Thoracic aorta (tissue), 2 donors: ENCODE data around the gene SNRPD2. TPM values are rescaled to one million over a fixed set of nuclear protein-coding genes. Genes with fewer than 3 reads are reported as not detected.

Source experiments
- ATAC-seq: fragments of 150-250 bp; one replicate; pipeline ENCODE4 v1.8.0; 2017; ENCODE audit warnings: low read depth; ENCODE audit not compliant: insufficient number of reproducible peaks, low FRiP score
- DNase-seq: peaks from one replicate; pipeline ENCODE4 v3.0.0-alpha.2; 2020; ENCODE audit warnings: low spot score
- H3K27ac ChIP-seq, 2 donors: fragments of 200-600 bp; sonication (generic); 1 replicate in 1 of 2; 2 replicates in 1 of 2; pipeline ENCODE4 v1.5.1; 2016; ENCODE audit warnings: mild to moderate bottlenecking in 2 of 2, moderate library complexity in 2 of 2
- H3K27me3 ChIP-seq: fragments of 200-600 bp; sonication (generic); replicated peaks from 2 replicates; pipeline ENCODE4 v1.6.0; 2016; ENCODE audit warnings: mild to moderate bottlenecking; ENCODE audit not compliant: insufficient read depth
- H3K36me3 ChIP-seq: fragments of 200-600 bp; sonication (generic); one replicate; pipeline ENCODE4 v1.5.1; 2016
- H3K4me1 ChIP-seq, 2 donors: fragments of 200-600 bp; sonication (generic); 1 replicate in 1 of 2; 2 replicates in 1 of 2; pipeline versions ENCODE4 v1.5.1 to v1.6.0; 2016; ENCODE audit warnings: low read depth in 2 of 2, mild to moderate bottlenecking in 1 of 2; ENCODE audit not compliant: control insufficient read depth in 1 of 2
- H3K4me3 ChIP-seq: fragments of 200-600 bp; sonication (generic); 2 replicates; pipeline ENCODE4 v1.5.1; 2016; ENCODE audit warnings: mild to moderate bottlenecking
- H3K9me3 ChIP-seq: fragments of 200-600 bp; sonication (generic); 2 replicates; pipeline ENCODE4 v1.5.1; 2016
- total RNA-seq, 2 donors: library from RNA; depleted of rRNA; stranded (reverse); fragments of >200 nt; gene quantifications; one replicate each; pipeline versions ENCODE4 v1.1.0 to v1.2.3, GENCODE V29; 2016
- TF ChIP-seq, protein P1 (sequence below): fragments of 200-600 bp; sonication (generic); IDR thresholded peaks from one replicate; pipeline ENCODE4 v1.5.1; 2019; ENCODE audit warnings: antibody characterized with exemption

Gene SNRPD2
- total RNA-seq, 2 donors from 2014 or later = 65.7 to 70.1 TPM

DNA sequence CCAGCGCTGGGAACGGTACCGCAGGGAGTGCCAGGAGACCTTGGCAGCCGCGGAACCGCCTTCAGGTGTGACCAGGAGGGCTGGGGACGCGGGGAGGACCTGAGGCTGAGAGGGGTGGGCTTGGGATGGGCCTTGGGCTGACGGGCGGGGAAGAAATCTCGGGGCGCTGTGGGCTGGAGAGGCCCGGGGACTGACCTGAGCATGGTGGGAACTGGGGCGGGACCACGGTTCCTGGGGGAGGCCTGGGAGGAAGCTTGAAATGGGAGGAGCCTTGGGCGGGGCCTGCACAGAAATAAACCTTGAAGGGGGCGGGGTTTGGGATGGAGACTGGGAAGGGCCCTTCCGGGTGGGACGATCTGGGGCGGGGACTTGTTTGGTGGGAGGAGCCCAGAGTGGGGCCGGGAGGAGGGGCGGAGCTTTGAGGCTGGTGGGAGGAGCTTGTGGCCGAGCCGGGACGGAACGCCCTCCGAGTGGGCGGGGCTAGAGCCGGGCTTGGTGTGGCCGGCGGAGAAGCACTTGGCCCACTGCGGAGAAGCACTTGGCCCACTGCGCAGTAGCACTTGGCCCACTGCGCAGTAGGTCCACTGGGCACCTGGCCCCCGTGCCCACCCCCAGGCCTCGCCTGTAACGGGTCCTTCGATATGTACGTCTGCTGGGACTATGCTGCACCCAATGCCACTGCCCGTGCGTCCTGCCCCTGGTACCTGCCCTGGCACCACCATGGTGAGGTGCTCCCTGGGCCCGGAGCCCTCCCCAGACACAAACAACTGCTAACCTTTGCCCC is 20.9 kb downstream of the SNRPD2 start:
- DNase-seq (no peak), ATAC-seq (no peak)
- TF ChIP-seq, protein P1, sequence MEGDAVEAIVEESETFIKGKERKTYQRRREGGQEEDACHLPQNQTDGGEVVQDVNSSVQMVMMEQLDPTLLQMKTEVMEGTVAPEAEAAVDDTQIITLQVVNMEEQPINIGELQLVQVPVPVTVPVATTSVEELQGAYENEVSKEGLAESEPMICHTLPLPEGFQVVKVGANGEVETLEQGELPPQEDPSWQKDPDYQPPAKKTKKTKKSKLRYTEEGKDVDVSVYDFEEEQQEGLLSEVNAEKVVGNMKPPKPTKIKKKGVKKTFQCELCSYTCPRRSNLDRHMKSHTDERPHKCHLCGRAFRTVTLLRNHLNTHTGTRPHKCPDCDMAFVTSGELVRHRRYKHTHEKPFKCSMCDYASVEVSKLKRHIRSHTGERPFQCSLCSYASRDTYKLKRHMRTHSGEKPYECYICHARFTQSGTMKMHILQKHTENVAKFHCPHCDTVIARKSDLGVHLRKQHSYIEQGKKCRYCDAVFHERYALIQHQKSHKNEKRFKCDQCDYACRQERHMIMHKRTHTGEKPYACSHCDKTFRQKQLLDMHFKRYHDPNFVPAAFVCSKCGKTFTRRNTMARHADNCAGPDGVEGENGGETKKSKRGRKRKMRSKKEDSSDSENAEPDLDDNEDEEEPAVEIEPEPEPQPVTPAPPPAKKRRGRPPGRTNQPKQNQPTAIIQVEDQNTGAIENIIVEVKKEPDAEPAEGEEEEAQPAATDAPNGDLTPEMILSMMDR = no peak
- H3K27ac ChIP-seq = no peak overlapping the region
- H3K9me3 ChIP-seq = no peaks in the 10 kb centered on the region
- no peak overlapping the region for H3K4me3 ChIP-seq
- H3K36me3 ChIP-seq = no peaks in the 10 kb centered on the region
- peaks cover 12 to 18% of the 10 kb centered on the region in 2 donors for H3K4me1 ChIP-seq
- peaks cover 26% of the 10 kb centered on the region for H3K27me3 ChIP-seq

- Histone ChIP-seq H3K27me3 (peaks cover 26% of the 10 kb centered on the region), H3K36me3 (no peaks in the 10 kb centered on the region), H3K9me3 (no peaks in the 10 kb centered on the region), H3K4me3 (peak overlapping the region; percentile 68), H3K4me1 (peaks cover 12 to 18% of the 10 kb centered on the region in 2 donors), H3K27ac (no peak overlapping the region)
- TF ChIP-seq, protein P1 = no peak
- DNase-seq (no peak), ATAC-seq (no peak)
Observed at GRCh38 chr19:45668342-45668871, 23.3 kb downstream of the SNRPD2 start.

DNA sequence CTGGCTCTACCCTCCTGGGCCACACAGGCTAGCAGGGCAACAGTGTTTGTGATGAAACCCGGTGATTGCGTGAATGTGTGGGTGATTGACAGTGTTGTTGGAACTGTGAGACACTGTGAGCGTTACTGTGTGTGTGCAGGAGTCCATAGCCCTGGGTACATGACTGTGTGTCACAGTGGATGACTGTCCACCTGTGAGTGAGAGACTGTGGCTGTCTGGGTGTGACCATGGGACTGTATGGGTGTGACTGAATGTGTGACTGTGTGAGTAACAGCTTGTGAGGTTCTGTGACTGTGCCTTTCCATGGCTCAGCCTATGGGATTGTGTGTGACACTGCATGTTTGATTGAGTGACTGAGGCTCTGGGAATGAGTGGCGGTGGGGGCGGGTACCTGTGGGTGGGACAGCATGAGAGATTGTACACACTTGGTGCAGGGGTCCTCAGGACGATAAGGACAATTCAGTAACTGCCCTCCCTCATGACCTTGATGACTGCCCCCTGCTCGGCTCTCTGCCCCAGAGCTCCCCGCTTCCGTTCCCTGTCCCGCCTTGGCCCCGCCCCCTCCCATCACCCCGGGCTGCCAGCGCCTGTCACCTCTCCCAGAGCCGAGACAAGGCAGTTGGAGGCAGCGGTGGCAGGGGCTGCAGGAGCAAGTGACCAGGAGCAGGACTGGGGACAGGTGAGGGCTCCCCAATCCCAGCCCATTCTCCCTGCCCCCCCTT is 24.0 kb downstream of the SNRPD2 start, which contains the start of gene GIPR:
GIPR (plus strand) TSS at position 602 of the 722 bp plus-strand sequence. CDS start 1,300 bp downstream, outside the sequence.
- Histone ChIP-seq H3K9me3 (no peaks in the 10 kb centered on the region), H3K4me1 (peaks cover 12 to 18% of the 10 kb centered on the region in 2 donors), H3K4me3 (peak within 1 kb of the TSS; percentile 68), H3K27ac (no peak within 1 kb of the TSS), H3K27me3 (peaks cover 26% of the 10 kb centered on the region), H3K36me3 (no peaks in the 10 kb centered on the region)
- ATAC-seq = peak; percentile 34
- no peak for DNase-seq
- TF ChIP-seq, protein P1 = no peak

DNA sequence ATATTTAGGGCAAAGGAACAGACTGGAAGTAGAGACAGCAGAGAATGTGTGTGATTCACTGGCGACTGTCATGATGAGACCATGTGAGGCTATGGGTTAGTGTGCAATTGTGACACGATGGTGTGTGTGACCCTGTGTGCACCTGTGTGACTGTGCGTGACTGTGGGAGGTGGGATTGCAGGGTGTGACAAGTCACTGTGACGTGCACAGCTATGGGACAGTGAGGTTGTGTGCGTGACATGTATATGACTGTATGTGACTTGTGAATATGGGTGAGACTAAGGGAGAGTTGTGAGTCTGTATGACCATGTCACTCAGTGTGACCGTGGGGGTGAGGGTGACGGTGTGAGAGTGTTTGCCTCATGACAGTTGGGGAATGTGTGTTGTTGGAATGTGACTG is 27.2 kb downstream of the SNRPD2 start:
- H3K4me3 ChIP-seq = no peak overlapping the region
- no peaks in the 10 kb centered on the region for H3K36me3 ChIP-seq
- TF ChIP-seq, protein P1 = no peak
- H3K4me1 ChIP-seq = peaks cover 12 to 17% of the 10 kb centered on the region in 2 donors
- peaks cover 7% of the 10 kb centered on the region for H3K27me3 ChIP-seq
- H3K27ac ChIP-seq = no peak overlapping the region
- DNase-seq (no peak), ATAC-seq (no peak)
- H3K9me3 ChIP-seq = no peaks in the 10 kb centered on the region

- H3K4me3 ChIP-seq = no peak overlapping the region
- ATAC-seq (no peak), DNase-seq (no peak)
- H3K27ac ChIP-seq = no peak overlapping the region
- TF ChIP-seq, protein P1 = no peak
- no peaks in the 10 kb centered on the region for H3K9me3 ChIP-seq
- peaks cover 5 to 10% of the 10 kb centered on the region in 2 donors for H3K4me1 ChIP-seq
- no peaks in the 10 kb centered on the region for H3K36me3 ChIP-seq
- H3K27me3 ChIP-seq = no peaks in the 10 kb centered on the region
Observed at GRCh38 chr19:45663800-45664199, 28.0 kb downstream of the SNRPD2 start.
